Middle frontal gyrus (tissue), 1 donor: ENCODE data around the gene CNTRL.

Experiments
- DNase-seq: peaks from one replicate; pipeline ENCODE4 v3.0.0-alpha.2; 2015; ENCODE audit warnings: low spot score; ENCODE audit errors: extremely low spot score

CNTRL gene

GRCh38 chr9:121201738-121202533, 127.2 kb downstream of the CNTRL start, which contains the start of gene RAB14:
Gene RAB14 (minus strand): TSS chr9:121201869. CDS start chr9:121193412, 8,457 bp downstream.
- DNase-seq = peak; percentile 99

- no peak for DNase-seq
These were observed 129.4 kb downstream of the CNTRL start for GRCh38 chr9:121204121-121204520.

GRCh38 chr9:121204611-121205010, 129.9 kb downstream of the CNTRL start:
- DNase-seq = no peak

GRCh38 chr9:121206516-121207370, 132.0 kb downstream of the CNTRL start:
- no peak for DNase-seq

GRCh38 chr9:121207371-121207940, 132.7 kb downstream of the CNTRL start:
- no peak for DNase-seq

- DNase-seq = no peak
These were observed 135.8 kb downstream of the CNTRL start for GRCh38 chr9:121210536-121210935.

- DNase-seq = peak; percentile 89
These were observed 138.5 kb downstream of the CNTRL start for GRCh38 chr9:121213136-121213806.

GRCh38 chr9:121214005-121214404, 139.2 kb downstream of the CNTRL start:
- no peak for DNase-seq

- no peak for DNase-seq
These were observed 141.6 kb downstream of the CNTRL start for GRCh38 chr9:121216271-121216805.

GRCh38 chr9:121217609-121218292, 143.0 kb downstream of the CNTRL start:
- no peak for DNase-seq

GRCh38 chr9:121218357-121219027, 143.7 kb downstream of the CNTRL start:
- no peak for DNase-seq

- no peak for DNase-seq
These were observed 144.8 kb downstream of the CNTRL start for GRCh38 chr9:121219530-121219929.

- no peak for DNase-seq
These were observed 146.4 kb downstream of the CNTRL start for GRCh38 chr9:121220996-121221663.

GRCh38 chr9:121221664-121222055, 146.9 kb downstream of the CNTRL start:
- DNase-seq = no peak

- DNase-seq = no peak
These were observed 147.9 kb downstream of the CNTRL start for GRCh38 chr9:121222524-121223171.

- no peak for DNase-seq
These were observed 150.5 kb downstream of the CNTRL start for GRCh38 chr9:121225240-121225639.

GRCh38 chr9:121226175-121226574, 151.4 kb downstream of the CNTRL start:
- DNase-seq = no peak
